GM12801 (cell line): ENCODE results near the gene DENND1B.

ENCODE experiments used
- TF ChIP-seq, protein P1 (sequence below): IDR thresholded peaks from one replicate; pipeline ENCODE4 v1.5.1; 2011; ENCODE audit warnings: control low read depth; ENCODE audit not compliant: insufficient read length; ENCODE audit errors: extremely low read depth

DENND1B gene

GRCh38 chr1:197510691-197511378 lies 264.4 kb downstream of the DENND1B start:
- TF ChIP-seq, protein P1, sequence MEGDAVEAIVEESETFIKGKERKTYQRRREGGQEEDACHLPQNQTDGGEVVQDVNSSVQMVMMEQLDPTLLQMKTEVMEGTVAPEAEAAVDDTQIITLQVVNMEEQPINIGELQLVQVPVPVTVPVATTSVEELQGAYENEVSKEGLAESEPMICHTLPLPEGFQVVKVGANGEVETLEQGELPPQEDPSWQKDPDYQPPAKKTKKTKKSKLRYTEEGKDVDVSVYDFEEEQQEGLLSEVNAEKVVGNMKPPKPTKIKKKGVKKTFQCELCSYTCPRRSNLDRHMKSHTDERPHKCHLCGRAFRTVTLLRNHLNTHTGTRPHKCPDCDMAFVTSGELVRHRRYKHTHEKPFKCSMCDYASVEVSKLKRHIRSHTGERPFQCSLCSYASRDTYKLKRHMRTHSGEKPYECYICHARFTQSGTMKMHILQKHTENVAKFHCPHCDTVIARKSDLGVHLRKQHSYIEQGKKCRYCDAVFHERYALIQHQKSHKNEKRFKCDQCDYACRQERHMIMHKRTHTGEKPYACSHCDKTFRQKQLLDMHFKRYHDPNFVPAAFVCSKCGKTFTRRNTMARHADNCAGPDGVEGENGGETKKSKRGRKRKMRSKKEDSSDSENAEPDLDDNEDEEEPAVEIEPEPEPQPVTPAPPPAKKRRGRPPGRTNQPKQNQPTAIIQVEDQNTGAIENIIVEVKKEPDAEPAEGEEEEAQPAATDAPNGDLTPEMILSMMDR: no peak

DNA sequence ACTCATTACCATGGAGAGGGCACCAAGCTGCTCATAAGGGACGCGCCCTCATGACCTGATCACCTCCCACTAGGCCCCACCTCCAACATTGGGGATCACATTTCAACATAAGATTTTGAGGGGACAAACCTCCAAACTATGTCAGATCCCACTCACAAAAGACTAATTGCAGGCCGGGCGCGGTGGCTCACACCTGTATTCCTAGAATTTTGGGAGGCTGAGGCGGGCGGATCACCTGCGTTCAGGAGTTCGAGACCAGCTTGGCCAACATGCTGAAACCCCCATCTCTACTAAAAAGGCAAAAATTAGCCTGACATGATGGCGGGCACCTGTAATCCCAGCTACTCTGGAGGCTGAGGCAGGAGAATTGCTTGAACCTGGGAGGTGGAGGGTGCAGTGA lies 278.6 kb downstream of the DENND1B start:
- TF ChIP-seq, protein P1: no peak

DNA sequence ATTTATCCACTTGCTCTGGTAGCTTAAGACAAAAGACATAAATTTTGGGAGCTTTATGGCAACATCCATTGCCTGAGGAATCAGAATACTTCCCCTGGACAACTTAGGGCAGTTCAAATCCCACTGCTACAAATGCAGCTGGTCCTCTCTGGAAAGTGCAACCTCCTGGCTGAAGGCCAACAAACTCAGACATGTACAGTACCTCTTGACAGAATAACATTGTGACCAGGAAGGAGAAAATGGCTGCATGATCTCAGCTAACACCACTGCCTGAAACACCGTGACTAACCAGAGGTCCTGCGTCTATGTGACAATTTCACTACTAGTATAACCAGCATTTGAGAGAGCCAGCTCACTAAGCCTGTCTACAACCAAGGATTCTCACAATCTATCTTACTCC lies 288.3 kb downstream of the DENND1B start:
- TF ChIP-seq, protein P1: no peak

GRCh38 chr1:197485790-197486189 lies 289.5 kb downstream of the DENND1B start:
- TF ChIP-seq, protein P1: no peak

DNA sequence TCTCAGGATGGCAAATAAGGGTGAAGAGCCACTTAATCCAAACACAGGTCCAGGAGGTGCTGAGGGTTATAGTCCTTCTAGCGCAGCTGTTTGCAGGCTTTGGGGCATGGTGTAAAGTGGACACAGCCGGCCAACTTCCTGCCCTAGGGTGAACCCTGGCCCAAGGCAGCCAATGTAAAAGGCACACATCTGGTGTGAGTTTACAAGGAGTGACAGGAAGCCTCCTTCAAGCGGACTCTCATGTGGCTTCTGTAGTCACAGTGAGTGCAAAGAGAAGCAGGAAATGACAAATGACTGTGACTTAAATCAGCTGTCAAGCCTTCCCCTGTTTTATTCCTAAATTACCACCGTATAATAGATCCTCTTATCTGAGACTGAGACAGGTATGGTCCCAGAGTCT lies 294.2 kb downstream of the DENND1B start:
- TF ChIP-seq, protein P1: no peak

GRCh38 chr1:197480446-197480845 lies 294.8 kb downstream of the DENND1B start:
- TF ChIP-seq, protein P1: no peak

DNA sequence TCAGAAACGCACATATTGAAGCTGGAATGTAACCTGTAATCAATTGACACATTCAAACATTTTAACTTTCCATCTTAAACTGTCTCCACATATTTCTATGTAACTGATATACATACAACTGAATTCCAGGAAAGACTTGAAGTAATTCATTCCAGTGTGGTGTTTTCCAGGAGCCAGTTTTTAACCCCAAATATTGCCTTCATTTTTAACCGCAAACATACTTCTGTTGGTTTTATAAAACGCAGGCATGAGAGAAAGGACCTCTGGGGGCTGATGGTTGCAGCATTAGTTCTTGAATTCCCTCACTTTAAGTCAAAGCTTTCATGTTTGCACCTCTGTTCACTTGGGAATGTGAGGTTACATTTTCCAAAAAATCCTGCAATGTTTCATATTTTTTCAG lies 303.1 kb downstream of the DENND1B start:
- TF ChIP-seq, protein P1: no peak
